GM23338 (cell line): ENCODE data around the gene TMEM175. TPM values are rescaled to one million over a fixed set of nuclear protein-coding genes. Genes with fewer than 3 reads are reported as not detected.

ENCODE experiments used
- ETS1 ChIP-seq: IDR thresholded peaks from 2 replicates; pipeline ENCODE4 v1.6.1; 2016; ENCODE audit warnings: antibody characterized with exemption
- REST ChIP-seq: IDR thresholded peaks from one replicate; pipeline ENCODE4 v1.6.1; 2018; ENCODE audit warnings: antibody characterized with exemption; ENCODE audit not compliant: unreplicated experiment
- ZNF462 ChIP-seq: fragments of 250-450 bp; sonication (Bioruptor Pico); IDR thresholded peaks from 2 replicates; pipeline ENCODE4 v1.5.0; 2020; ENCODE audit warnings: mild to moderate bottlenecking, moderate library complexity
- polyA plus RNA-seq: library from polyadenylated mRNA; unstranded; fragments of >200 nt; fragmentation: Nextera tagmentation; extraction: Ambion mirVana; gene quantifications from 2 replicates; pipeline ENCODE4 v1.2.1, GENCODE V29; 2016
- total RNA-seq: library from RNA; depleted of rRNA; stranded (reverse); fragments of >200 nt; shearing (Covaris generic); gene quantifications from 2 replicates; pipeline ENCODE4 v1.2.3, GENCODE V29; 2014

The TMEM175 gene
- total and polyA plus RNA-seq, 2 experiments from 2014 or later, result 8.0 to 11.4 TPM

GRCh38 chr4:957231-957580 lies 24.9 kb downstream of the TMEM175 start (continued):
- TF ChIP-seq ZNF462 (CRISPR knock-in tag) (no peak), REST (no peak), ETS1 (no peak)
